H9 (cell line): Measurements from ENCODE around the gene FGFR3. TPM values are rescaled to one million over a fixed set of nuclear protein-coding genes. Genes with fewer than 3 reads are reported as not detected.

Experiments
- DNase-seq: peaks from one replicate; pipeline ENCODE4 v3.0.0-alpha.2; 2017
- H2AFZ ChIP-seq: one replicate; pipeline ENCODE4 v1.6.1; 2013; ENCODE audit warnings: mild to moderate bottlenecking, low read length, control low read depth, moderate library complexity
- H2AK5ac ChIP-seq: 2 replicates; pipeline ENCODE4 v1.6.1; 2013; ENCODE audit warnings: low read length, control low read depth, mixed read lengths; ENCODE audit not compliant: insufficient read length
- H2BK120ac ChIP-seq: one replicate; pipeline ENCODE4 v1.6.1; 2013; ENCODE audit warnings: low read depth, mild to moderate bottlenecking, low read length, control low read depth, inconsistent platforms; ENCODE audit not compliant: poor library complexity, severe bottlenecking
- H2BK12ac ChIP-seq: 2 replicates; pipeline ENCODE4 v1.6.1; 2013; ENCODE audit warnings: low read length, control low read depth, mixed read lengths, low read depth; ENCODE audit not compliant: insufficient read length
- H2BK15ac ChIP-seq: 2 replicates; pipeline ENCODE4 v1.6.1; 2013; ENCODE audit warnings: low read depth, low read length, control low read depth
- H2BK20ac ChIP-seq: one replicate; pipeline ENCODE4 v1.6.1; 2013; ENCODE audit warnings: low read depth, mild to moderate bottlenecking, low read length, control low read depth, inconsistent platforms; ENCODE audit not compliant: poor library complexity, severe bottlenecking
- H2BK5ac ChIP-seq: 2 replicates; pipeline ENCODE4 v1.6.1; 2013; ENCODE audit warnings: low read length, control low read depth, mixed read lengths; ENCODE audit not compliant: insufficient read length
- H3K14ac ChIP-seq: 2 replicates; pipeline ENCODE4 v1.6.1; 2013; ENCODE audit warnings: low read length, control low read depth; ENCODE audit not compliant: insufficient read depth
- H3K18ac ChIP-seq: 2 replicates; pipeline ENCODE4 v1.6.1; 2013; ENCODE audit warnings: low read depth, mild to moderate bottlenecking, mixed read lengths, low read length, control low read depth; ENCODE audit not compliant: insufficient read length
- H3K23ac ChIP-seq: 2 replicates; pipeline ENCODE4 v1.6.1; 2013; ENCODE audit warnings: low read length, control low read depth, mixed read lengths, low read depth; ENCODE audit not compliant: insufficient read length
- H3K23me2 ChIP-seq: 2 replicates; pipeline ENCODE4 v1.6.1; 2013; ENCODE audit warnings: low read depth, mild to moderate bottlenecking, mixed read lengths, low read length, control low read depth; ENCODE audit not compliant: insufficient read length, poor library complexity, severe bottlenecking
- H3K27ac ChIP-seq: 2 replicates; pipeline ENCODE4 v1.5.1; 2013; ENCODE audit warnings: low read length, control low read depth, mixed read lengths, low read depth; ENCODE audit not compliant: insufficient read length
- H3K27me3 ChIP-seq: 2 replicates; pipeline ENCODE4 v1.6.1; 2013; ENCODE audit warnings: low read length, control low read depth, inconsistent platforms; ENCODE audit not compliant: insufficient read depth
- H3K4ac ChIP-seq: 2 replicates; pipeline ENCODE4 v1.6.1; 2013; ENCODE audit warnings: low read depth, mild to moderate bottlenecking, control low read depth, inconsistent platforms, low read length, moderate library complexity
- H3K4me1 ChIP-seq: 2 replicates; pipeline ENCODE4 v1.6.1; 2013; ENCODE audit warnings: low read length, control low read depth, inconsistent platforms; ENCODE audit not compliant: insufficient read depth
- H3K4me2 ChIP-seq: 2 replicates; pipeline ENCODE4 v1.6.1; 2013; ENCODE audit warnings: low read length, control low read depth, mixed read lengths; ENCODE audit not compliant: insufficient read length, insufficient read depth
- H3K56ac ChIP-seq: 2 replicates; pipeline ENCODE4 v1.6.1; 2013; ENCODE audit warnings: low read depth, mild to moderate bottlenecking, mixed read lengths, low read length, control low read depth; ENCODE audit not compliant: insufficient read length
- H3K79me1 ChIP-seq: 2 replicates; pipeline ENCODE4 v1.6.1; 2013; ENCODE audit warnings: low read depth, mild to moderate bottlenecking, moderate library complexity, low read length, control low read depth, inconsistent platforms; ENCODE audit not compliant: insufficient read depth, poor library complexity, severe bottlenecking
- H3K79me2 ChIP-seq: 2 replicates; pipeline ENCODE4 v1.6.1; 2013; ENCODE audit warnings: low read length, control low read depth, inconsistent platforms; ENCODE audit not compliant: insufficient read depth
- H3K9ac ChIP-seq: 2 replicates; pipeline ENCODE4 v1.6.1; 2013; ENCODE audit warnings: low read length, control low read depth, mixed read lengths; ENCODE audit not compliant: insufficient read length; ENCODE audit errors: extremely low read depth
- H3K9me3 ChIP-seq: one replicate; pipeline ENCODE4 v1.6.1; 2013; ENCODE audit warnings: low read depth, low read length, inconsistent platforms; ENCODE audit not compliant: control insufficient read depth
- H3T11ph ChIP-seq: one replicate; pipeline ENCODE4 v1.6.1; 2013; ENCODE audit warnings: mild to moderate bottlenecking, low read length, control low read depth, inconsistent platforms
- H4K20me1 ChIP-seq: one replicate; pipeline ENCODE4 v1.6.1; 2013; ENCODE audit not compliant: control insufficient read depth, insufficient read length, insufficient read depth
- H4K5ac ChIP-seq: 2 replicates; pipeline ENCODE4 v1.6.1; 2013; ENCODE audit warnings: low read depth, mild to moderate bottlenecking, mixed read lengths, low read length, control low read depth; ENCODE audit not compliant: insufficient read length
- H4K8ac ChIP-seq: replicated peaks from 2 replicates; pipeline ENCODE4 v1.6.1; 2013; ENCODE audit warnings: low read length, control low read depth, mixed read lengths, low read depth; ENCODE audit not compliant: insufficient read length
- H4K91ac ChIP-seq: 2 replicates; pipeline ENCODE4 v1.6.1; 2013; ENCODE audit warnings: low read depth, mild to moderate bottlenecking, moderate library complexity, mixed read lengths, low read length, control low read depth; ENCODE audit not compliant: insufficient read length
- H3K27ac Mint-ChIP-seq, 3 experiments: 2 replicates in 2 of 3; 3 replicates in 1 of 3; pipeline ENCODE4 v1.8.0; 2020 to 2021; ENCODE audit warnings: mixed read lengths in 3 of 3, mild to moderate bottlenecking in 1 of 3, moderate library complexity in 1 of 3
- H3K27me3 Mint-ChIP-seq: 2 replicates; pipeline ENCODE4 v1.8.0; 2021; ENCODE audit warnings: low read depth, mild to moderate bottlenecking, moderate library complexity, mixed read lengths
- H3K36me3 Mint-ChIP-seq, 3 experiments: 2 replicates in 2 of 3; 3 replicates in 1 of 3; pipeline ENCODE4 v1.8.0; 2020 to 2021; ENCODE audit warnings: low read depth in 3 of 3, mixed read lengths in 3 of 3; ENCODE audit not compliant: insufficient read depth in 1 of 3
- H3K4me1 Mint-ChIP-seq, 2 experiments: 2 replicates each; pipeline ENCODE4 v1.8.0; 2020; ENCODE audit warnings: mixed read lengths in 2 of 2
- H3K4me3 Mint-ChIP-seq, 2 experiments: 2 replicates in 1 of 2; 3 replicates in 1 of 2; pipeline ENCODE4 v1.8.0; 2020 to 2021; ENCODE audit warnings: mild to moderate bottlenecking in 2 of 2, mixed read lengths in 2 of 2, moderate library complexity in 1 of 2
- H3K9me3 Mint-ChIP-seq, 2 experiments: 2 replicates in 1 of 2; 3 replicates in 1 of 2; pipeline ENCODE4 v1.8.0; 2020; ENCODE audit warnings: mild to moderate bottlenecking in 2 of 2, mixed read lengths in 2 of 2, moderate library complexity in 1 of 2
- CTCF ChIP-seq: fragments of 200-600 bp; sonication (generic); conservative IDR thresholded peaks from 3 replicates; pipeline ENCODE4 v1.8.0; 2021; ENCODE audit warnings: antibody characterized with exemption, mild to moderate bottlenecking
- WGBS: extraction: QIAGEN DNeasy Blood & Tissue Kit; methylation state at CpG from one replicate; pipeline ENCODE4 v1.1.7; 2013; ENCODE audit warnings: missing lambda C conversion rate, low lambda C conversion rate, mixed read lengths; ENCODE audit not compliant: insufficient read length; ENCODE audit errors: extremely low coverage; 5-methylcytosine and 5-hydroxymethylcytosine counted together
- total RNA-seq: library from RNA; stranded (reverse); gene quantifications from 2 replicates; pipeline ENCODE4 v1.2.1, GENCODE V29; 2021

FGFR3 gene
- total RNA-seq, 1 experiment from 2014 or later, result 75.7 TPM

DNA sequence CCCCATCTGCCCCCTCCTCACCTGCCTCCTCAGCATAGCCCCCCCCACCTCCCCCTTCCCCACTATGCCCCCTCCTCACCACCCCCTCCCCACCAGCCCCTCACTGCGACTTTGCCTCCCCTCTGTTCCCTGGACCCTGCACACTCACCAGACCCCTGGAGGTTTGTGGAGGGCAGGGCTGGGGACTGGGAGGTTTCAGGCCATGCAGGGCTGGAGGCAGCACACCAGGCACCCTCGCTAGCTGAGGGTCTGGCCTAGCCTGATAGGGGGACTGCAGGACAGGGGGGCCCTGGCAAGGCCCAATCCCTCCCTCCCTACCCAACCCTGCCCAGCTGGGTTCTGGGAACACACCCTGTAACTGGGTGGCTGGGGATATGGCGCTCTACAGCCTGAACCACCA is 43.7 kb upstream of the FGFR3 start:
- no peaks in the 10 kb centered on the region for H3K4me1 ChIP-seq
- no peak overlapping the region for H2BK20ac ChIP-seq
- no peaks in the 10 kb centered on the region for H3K9me3 Mint-ChIP-seq
- H3K27me3 ChIP-seq, result no peaks in the 10 kb centered on the region
- H2AK5ac ChIP-seq, result no peak overlapping the region
- H3K36me3 Mint-ChIP-seq, result peaks cover 0 to 12% (median 9%) of the 10 kb centered on the region in 3 experiments; a peak in 5 of 7 replicates
- H3K79me2 ChIP-seq, result no peaks in the 10 kb centered on the region
- no peaks in the 10 kb centered on the region for H3K9me3 ChIP-seq
- H3K9ac ChIP-seq, result no peak overlapping the region
- H3K79me1 ChIP-seq, result no peaks in the 10 kb centered on the region
- H3K27me3 Mint-ChIP-seq, result no peaks in the 10 kb centered on the region
- no peaks in the 10 kb centered on the region for H4K20me1 ChIP-seq
- H3K4me1 Mint-ChIP-seq, result peaks cover 0 to 10% of the 10 kb centered on the region in 2 experiments; a peak in 1 of 4 replicates
- no peak overlapping the region for H3K14ac ChIP-seq
- no peak overlapping the region for H3K18ac ChIP-seq
- H4K8ac ChIP-seq, result no peak overlapping the region
- no peak for DNase-seq
- no peak overlapping the region for H3K27ac ChIP-seq
- H2BK12ac ChIP-seq, result no peak overlapping the region
- H2BK120ac ChIP-seq, result no peak overlapping the region
- H4K5ac ChIP-seq, result no peak overlapping the region
- no peak overlapping the region for H3K27ac Mint-ChIP-seq
- H3K4ac ChIP-seq, result no peak overlapping the region
- no peak overlapping the region for H2BK15ac ChIP-seq
- H2AFZ ChIP-seq, result no peak overlapping the region
- no peak overlapping the region for H3K56ac ChIP-seq
- H3K4me2 ChIP-seq, result no peak overlapping the region
- no peak for TF ChIP-seq CTCF
- H2BK5ac ChIP-seq, result no peak overlapping the region
- H3T11ph ChIP-seq, result no peak overlapping the region
- WGBS, result no CpG with 5 or more reads among the region's 3 CpGs
- no peak overlapping the region for H4K91ac ChIP-seq
- no peak overlapping the region for H3K4me3 Mint-ChIP-seq
- no peak overlapping the region for H3K23ac ChIP-seq
- H3K23me2 ChIP-seq, result no peaks in the 10 kb centered on the region
